Measurements from ENCODE around the gene ALDH1B1.

The ALDH1B1 gene

GRCh38 chr9:38417003-38417945 lies 24.8 kb downstream of the ALDH1B1 start:
- DNase-seq: peak; percentile 43 to 49

GRCh38 chr9:38418366-38418765 lies 25.9 kb downstream of the ALDH1B1 start:
- DNase-seq: no peak

GRCh38 chr9:38419181-38419580 lies 26.7 kb downstream of the ALDH1B1 start:
- DNase-seq: no peak

- no peak for DNase-seq
These were observed 29.2 kb downstream of the ALDH1B1 start for GRCh38 chr9:38421498-38422211.

- DNase-seq: no peak
These were observed 30.2 kb downstream of the ALDH1B1 start for GRCh38 chr9:38422555-38423260.

- DNase-seq: no peak
These were observed 30.9 kb downstream of the ALDH1B1 start for GRCh38 chr9:38423273-38423972.

- DNase-seq: peak in 1 of 2 experiments; percentile 18
These were observed 31.7 kb downstream of the ALDH1B1 start, which contains the start of gene IGFBPL1 for GRCh38 chr9:38423973-38424843. Gene IGFBPL1, minus strand, starts transcription at chr9:38424454. Its CDS starts 30 bp downstream, at chr9:38424424.

GRCh38 chr9:38424918-38425317 lies 32.4 kb downstream of the ALDH1B1 start:
- DNase-seq: no peak

- no peak for DNase-seq
These were observed 35.6 kb downstream of the ALDH1B1 start for GRCh38 chr9:38428062-38428461.

GRCh38 chr9:38431116-38431515 lies 38.6 kb downstream of the ALDH1B1 start:
- DNase-seq: peak; percentile 89 to 93

- peak; percentile 55 to 68 for DNase-seq
These were observed 40.5 kb downstream of the ALDH1B1 start for GRCh38 chr9:38432922-38433510.

- DNase-seq: no peak
These were observed 41.9 kb downstream of the ALDH1B1 start for GRCh38 chr9:38434365-38434764.

- DNase-seq: no peak
These were observed 42.4 kb downstream of the ALDH1B1 start for GRCh38 chr9:38434853-38435252.

- no peak for DNase-seq
These were observed 43.0 kb downstream of the ALDH1B1 start for GRCh38 chr9:38435521-38435920.

GRCh38 chr9:38436708-38437107 lies 44.2 kb downstream of the ALDH1B1 start:
- DNase-seq: no peak

GRCh38 chr9:38437193-38437823 lies 44.8 kb downstream of the ALDH1B1 start:
- peak; percentile 61 to 73 for DNase-seq

- no peak for DNase-seq
These were observed 46.9 kb downstream of the ALDH1B1 start for GRCh38 chr9:38439291-38439915.

- no peak for DNase-seq
These were observed 47.4 kb downstream of the ALDH1B1 start for GRCh38 chr9:38439916-38440301.

GRCh38 chr9:38440516-38440915 lies 48.0 kb downstream of the ALDH1B1 start:
- peak; percentile 63 to 66 for DNase-seq
